ENCODE results near the gene PLCB1. TPM values are rescaled to one million over a fixed set of nuclear protein-coding genes. Genes with fewer than 3 reads are reported as not detected.

Gene PLCB1
- total RNA-seq, 1 donor, result 13.4 TPM

GRCh38 chr20:8562356-8562755 is 430.3 kb downstream of the PLCB1 start:
- no peak overlapping the region for H3K4me2 ChIP-seq (ENCODE audit: insufficient read depth, low read length)
- peaks cover 5% of the 10 kb centered on the region for H3K4me1 ChIP-seq (ENCODE audit: insufficient read depth, low read length)
- no peaks in the 10 kb centered on the region for H3K79me2 ChIP-seq (ENCODE audit: insufficient read depth, low read length)
- H3K27ac ChIP-seq (ENCODE audit: low read depth, low read length), result no peak overlapping the region
- H3K27me3 ChIP-seq (ENCODE audit: insufficient read depth, low read length), result no peaks in the 10 kb centered on the region
- no peaks in the 10 kb centered on the region for H4K20me1 ChIP-seq (ENCODE audit: insufficient read depth, low read length)
- no peak overlapping the region for H3K4me3 ChIP-seq (ENCODE audit: insufficient read depth, low read length)
- no peak overlapping the region for H2AFZ ChIP-seq (ENCODE audit: low read length)
- DNase-seq (ENCODE audit: insufficient read length, low spot score, missing footprints), result no peak
- no peaks in the 10 kb centered on the region for H3K9me3 ChIP-seq (ENCODE audit: low read depth, low read length)
- no peaks in the 10 kb centered on the region for H3K36me3 ChIP-seq (ENCODE audit: insufficient read depth, low read length)
- TF ChIP-seq CTCF (IDR thresholded peaks at IDR 0.05; ENCODE audit: extremely low read depth, low read depth, low read length), result no peak

GRCh38 chr20:8568075-8568474 is 436.0 kb downstream of the PLCB1 start:
- no peaks in the 10 kb centered on the region for H3K79me2 ChIP-seq (ENCODE audit: insufficient read depth, low read length)
- no peaks in the 10 kb centered on the region for H3K36me3 ChIP-seq (ENCODE audit: insufficient read depth, low read length)
- no peak for TF ChIP-seq CTCF (IDR thresholded peaks at IDR 0.05; ENCODE audit: extremely low read depth, low read depth, low read length)
- no peaks in the 10 kb centered on the region for H4K20me1 ChIP-seq (ENCODE audit: insufficient read depth, low read length)
- H3K4me2 ChIP-seq (ENCODE audit: insufficient read depth, low read length), result no peak overlapping the region
- H3K27ac ChIP-seq (ENCODE audit: low read depth, low read length), result no peak overlapping the region
- no peaks in the 10 kb centered on the region for H3K27me3 ChIP-seq (ENCODE audit: insufficient read depth, low read length)
- H3K9me3 ChIP-seq (ENCODE audit: low read depth, low read length), result no peaks in the 10 kb centered on the region
- no peak overlapping the region for H3K4me3 ChIP-seq (ENCODE audit: insufficient read depth, low read length)
- H2AFZ ChIP-seq (ENCODE audit: low read length), result no peak overlapping the region
- peaks cover 10% of the 10 kb centered on the region for H3K4me1 ChIP-seq (ENCODE audit: insufficient read depth, low read length)
- DNase-seq (ENCODE audit: insufficient read length, low spot score, missing footprints), result no peak

- Histone ChIP-seq H3K4me1 (ENCODE audit: insufficient read depth, low read length) (peaks cover 10% of the 10 kb centered on the region), H3K36me3 (ENCODE audit: insufficient read depth, low read length) (no peaks in the 10 kb centered on the region), H4K20me1 (ENCODE audit: insufficient read depth, low read length) (no peaks in the 10 kb centered on the region), H2AFZ (ENCODE audit: low read length) (no peak overlapping the region), H3K79me2 (ENCODE audit: insufficient read depth, low read length) (no peaks in the 10 kb centered on the region), H3K4me3 (ENCODE audit: insufficient read depth, low read length) (no peak overlapping the region), H3K9me3 (ENCODE audit: low read depth, low read length) (no peaks in the 10 kb centered on the region), H3K27ac (ENCODE audit: low read depth, low read length) (no peak overlapping the region), H3K27me3 (ENCODE audit: insufficient read depth, low read length) (no peaks in the 10 kb centered on the region), H3K4me2 (ENCODE audit: insufficient read depth, low read length) (no peak overlapping the region)
- DNase-seq (ENCODE audit: insufficient read length, low spot score, missing footprints), result no peak
- TF ChIP-seq CTCF (IDR thresholded peaks at IDR 0.05; ENCODE audit: extremely low read depth, low read depth, low read length), result no peak
These were observed 437.7 kb downstream of the PLCB1 start for GRCh38 chr20:8569766-8570165.

GRCh38 chr20:8571611-8572010 is 439.5 kb downstream of the PLCB1 start:
- no peak overlapping the region for H3K4me2 ChIP-seq (ENCODE audit: insufficient read depth, low read length)
- H4K20me1 ChIP-seq (ENCODE audit: insufficient read depth, low read length), result no peaks in the 10 kb centered on the region
- no peak overlapping the region for H3K27ac ChIP-seq (ENCODE audit: low read depth, low read length)
- no peaks in the 10 kb centered on the region for H3K27me3 ChIP-seq (ENCODE audit: insufficient read depth, low read length)
- H3K4me1 ChIP-seq (ENCODE audit: insufficient read depth, low read length), result peaks cover 10% of the 10 kb centered on the region
- no peaks in the 10 kb centered on the region for H3K79me2 ChIP-seq (ENCODE audit: insufficient read depth, low read length)
- no peak for DNase-seq (ENCODE audit: insufficient read length, low spot score, missing footprints)
- H3K4me3 ChIP-seq (ENCODE audit: insufficient read depth, low read length), result no peak overlapping the region
- TF ChIP-seq CTCF (IDR thresholded peaks at IDR 0.05; ENCODE audit: extremely low read depth, low read depth, low read length), result no peak
- H3K9me3 ChIP-seq (ENCODE audit: low read depth, low read length), result no peaks in the 10 kb centered on the region
- no peaks in the 10 kb centered on the region for H3K36me3 ChIP-seq (ENCODE audit: insufficient read depth, low read length)
- H2AFZ ChIP-seq (ENCODE audit: low read length), result no peak overlapping the region
